ENCODE data around the gene RPS24. TPM values are rescaled to one million over a fixed set of nuclear protein-coding genes. Genes with fewer than 3 reads are reported as not detected.

Gene RPS24
- total RNA-seq, 1 donor from 2014 or later: 1,022 TPM

GRCh38 chr10:78046711-78047269 is 13.1 kb downstream of the RPS24 start:
- Mint-ChIP-seq H3K9me3 (ENCODE audit: unreplicated experiment) (no peaks in the 10 kb centered on the region), H3K36me3 (ENCODE audit: unreplicated experiment) (peaks cover 4% of the 10 kb centered on the region), H3K4me3 (ENCODE audit: unreplicated experiment) (no peak overlapping the region), H3K27ac (ENCODE audit: unreplicated experiment) (no peak overlapping the region), H3K27me3 (ENCODE audit: unreplicated experiment) (no peaks in the 10 kb centered on the region), H3K4me1 (ENCODE audit: unreplicated experiment) (peaks cover 35% of the 10 kb centered on the region)
- no peak for DNase-seq (ENCODE audit: extremely low spot score, unreplicated experiment)
- TF ChIP-seq, protein P1, sequence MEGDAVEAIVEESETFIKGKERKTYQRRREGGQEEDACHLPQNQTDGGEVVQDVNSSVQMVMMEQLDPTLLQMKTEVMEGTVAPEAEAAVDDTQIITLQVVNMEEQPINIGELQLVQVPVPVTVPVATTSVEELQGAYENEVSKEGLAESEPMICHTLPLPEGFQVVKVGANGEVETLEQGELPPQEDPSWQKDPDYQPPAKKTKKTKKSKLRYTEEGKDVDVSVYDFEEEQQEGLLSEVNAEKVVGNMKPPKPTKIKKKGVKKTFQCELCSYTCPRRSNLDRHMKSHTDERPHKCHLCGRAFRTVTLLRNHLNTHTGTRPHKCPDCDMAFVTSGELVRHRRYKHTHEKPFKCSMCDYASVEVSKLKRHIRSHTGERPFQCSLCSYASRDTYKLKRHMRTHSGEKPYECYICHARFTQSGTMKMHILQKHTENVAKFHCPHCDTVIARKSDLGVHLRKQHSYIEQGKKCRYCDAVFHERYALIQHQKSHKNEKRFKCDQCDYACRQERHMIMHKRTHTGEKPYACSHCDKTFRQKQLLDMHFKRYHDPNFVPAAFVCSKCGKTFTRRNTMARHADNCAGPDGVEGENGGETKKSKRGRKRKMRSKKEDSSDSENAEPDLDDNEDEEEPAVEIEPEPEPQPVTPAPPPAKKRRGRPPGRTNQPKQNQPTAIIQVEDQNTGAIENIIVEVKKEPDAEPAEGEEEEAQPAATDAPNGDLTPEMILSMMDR (IDR thresholded peaks at IDR 0.05): no peak

DNA sequence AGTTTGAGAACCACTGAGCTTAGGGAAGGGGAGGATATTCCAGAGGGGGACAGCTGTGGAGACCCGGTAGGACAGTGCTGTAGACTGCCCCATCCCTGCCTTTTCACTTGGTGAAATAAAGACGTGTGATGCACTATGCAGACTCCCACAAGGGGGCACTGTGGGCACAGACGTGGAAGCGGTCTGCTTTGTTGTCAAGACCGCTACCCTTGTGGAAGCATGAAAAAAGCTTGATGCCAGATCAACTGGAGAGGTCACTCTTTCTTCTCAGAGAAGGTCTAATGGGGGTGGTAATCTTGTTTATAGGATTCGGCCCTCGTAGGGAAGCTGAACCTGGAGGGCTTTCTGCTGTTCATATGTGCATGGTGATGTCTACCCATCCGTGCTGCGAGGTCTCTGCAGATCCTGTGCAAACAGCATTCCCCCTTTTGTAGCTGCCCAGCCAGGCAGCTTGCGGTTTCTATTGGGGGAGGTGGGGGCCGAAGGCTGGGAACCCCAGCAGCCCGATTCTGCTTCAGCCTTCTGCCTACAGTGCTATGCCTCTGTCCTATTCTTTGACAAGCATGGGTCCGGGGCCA is 13.7 kb downstream of the RPS24 start:
- Mint-ChIP-seq H3K4me1 (ENCODE audit: unreplicated experiment) (peaks cover 34% of the 10 kb centered on the region), H3K27me3 (ENCODE audit: unreplicated experiment) (no peaks in the 10 kb centered on the region), H3K27ac (ENCODE audit: unreplicated experiment) (no peak overlapping the region), H3K4me3 (ENCODE audit: unreplicated experiment) (no peak overlapping the region), H3K36me3 (ENCODE audit: unreplicated experiment) (peaks cover 4% of the 10 kb centered on the region), H3K9me3 (ENCODE audit: unreplicated experiment) (no peaks in the 10 kb centered on the region)
- TF ChIP-seq, protein P1 (IDR thresholded peaks at IDR 0.05): peak; percentile 91
- peak; percentile 93 for DNase-seq (ENCODE audit: extremely low spot score, unreplicated experiment)

GRCh38 chr10:78049851-78050250 is 16.2 kb downstream of the RPS24 start:
- H3K27me3 Mint-ChIP-seq (ENCODE audit: unreplicated experiment): no peaks in the 10 kb centered on the region
- no peaks in the 10 kb centered on the region for H3K9me3 Mint-ChIP-seq (ENCODE audit: unreplicated experiment)
- H3K36me3 Mint-ChIP-seq (ENCODE audit: unreplicated experiment): peaks cover under 1% of the 10 kb centered on the region
- no peak for DNase-seq (ENCODE audit: extremely low spot score, unreplicated experiment)
- peaks cover 21% of the 10 kb centered on the region for H3K4me1 Mint-ChIP-seq (ENCODE audit: unreplicated experiment)
- no peak overlapping the region for H3K4me3 Mint-ChIP-seq (ENCODE audit: unreplicated experiment)
- H3K27ac Mint-ChIP-seq (ENCODE audit: unreplicated experiment): no peak overlapping the region
- TF ChIP-seq, protein P1 (IDR thresholded peaks at IDR 0.05): no peak

- TF ChIP-seq, protein P1 (IDR thresholded peaks at IDR 0.05): no peak
- Mint-ChIP-seq H3K9me3 (ENCODE audit: unreplicated experiment) (no peaks in the 10 kb centered on the region), H3K27me3 (ENCODE audit: unreplicated experiment) (no peaks in the 10 kb centered on the region), H3K4me3 (ENCODE audit: unreplicated experiment) (no peak overlapping the region), H3K27ac (ENCODE audit: unreplicated experiment) (no peak overlapping the region), H3K4me1 (ENCODE audit: unreplicated experiment) (peaks cover 12% of the 10 kb centered on the region), H3K36me3 (ENCODE audit: unreplicated experiment) (peaks cover 6% of the 10 kb centered on the region)
- no peak for DNase-seq (ENCODE audit: extremely low spot score, unreplicated experiment)
These were observed 19.7 kb downstream of the RPS24 start for GRCh38 chr10:78053211-78053868.

- no peak overlapping the region for H3K27ac Mint-ChIP-seq (ENCODE audit: unreplicated experiment)
- H3K9me3 Mint-ChIP-seq (ENCODE audit: unreplicated experiment): no peaks in the 10 kb centered on the region
- DNase-seq (ENCODE audit: extremely low spot score, unreplicated experiment): no peak
- H3K4me1 Mint-ChIP-seq (ENCODE audit: unreplicated experiment): peaks cover 1% of the 10 kb centered on the region
- TF ChIP-seq, protein P1 (IDR thresholded peaks at IDR 0.05): no peak
- H3K27me3 Mint-ChIP-seq (ENCODE audit: unreplicated experiment): peaks cover 6% of the 10 kb centered on the region
- H3K36me3 Mint-ChIP-seq (ENCODE audit: unreplicated experiment): peaks cover 6% of the 10 kb centered on the region
- H3K4me3 Mint-ChIP-seq (ENCODE audit: unreplicated experiment): no peak overlapping the region
These were observed 24.9 kb downstream of the RPS24 start for GRCh38 chr10:78058562-78058961.
